ENCODE measurements around the gene PRSS12.
"Not testable (repeated sequence)": the region's sequence is repeated elsewhere in the genome, so short reads cannot be mapped to it uniquely, and the experiment has no call there.

The PRSS12 gene

GRCh38 chr4:118322831-118323502, 29.8 kb downstream of the PRSS12 start:
- DNase-seq (ENCODE audit: low read depth): no peak

GRCh38 chr4:118318931-118319330, 33.9 kb downstream of the PRSS12 start:
- DNase-seq (ENCODE audit: low read depth): no peak

- DNase-seq (ENCODE audit: low read depth): no peak
These were observed 35.1 kb downstream of the PRSS12 start for GRCh38 chr4:118317691-118318090.

- DNase-seq (ENCODE audit: low read depth): no peak
These were observed 38.6 kb downstream of the PRSS12 start for GRCh38 chr4:118314221-118314620.

GRCh38 chr4:118313098-118313497, 39.7 kb downstream of the PRSS12 start:
- no peak for DNase-seq (ENCODE audit: low read depth)

- no peak for DNase-seq (ENCODE audit: low read depth)
These were observed 44.3 kb downstream of the PRSS12 start for GRCh38 chr4:118308306-118309030.

GRCh38 chr4:118307643-118308042, 45.2 kb downstream of the PRSS12 start:
- no peak for DNase-seq (ENCODE audit: low read depth)

- not testable (repeated sequence) for DNase-seq (ENCODE audit: low read depth)
These were observed 53.2 kb downstream of the PRSS12 start for GRCh38 chr4:118299619-118300018.

- no peak for DNase-seq (ENCODE audit: low read depth)
These were observed 56.1 kb downstream of the PRSS12 start for GRCh38 chr4:118296729-118297128.

- no peak for DNase-seq (ENCODE audit: low read depth)
These were observed 61.9 kb downstream of the PRSS12 start for GRCh38 chr4:118290951-118291350.

GRCh38 chr4:118289794-118290193, 63.0 kb downstream of the PRSS12 start:
- DNase-seq (ENCODE audit: low read depth): no peak

- DNase-seq (ENCODE audit: low read depth): no peak
These were observed 64.9 kb downstream of the PRSS12 start for GRCh38 chr4:118287711-118288451.

- no peak for DNase-seq (ENCODE audit: low read depth)
These were observed 66.1 kb downstream of the PRSS12 start for GRCh38 chr4:118286685-118287084.

- DNase-seq (ENCODE audit: low read depth): no peak
These were observed 66.9 kb downstream of the PRSS12 start for GRCh38 chr4:118285931-118286330.

- DNase-seq (ENCODE audit: low read depth): no peak
These were observed 68.6 kb downstream of the PRSS12 start for GRCh38 chr4:118284169-118284568.

GRCh38 chr4:118282692-118283091, 70.1 kb downstream of the PRSS12 start:
- DNase-seq (ENCODE audit: low read depth): no peak

- DNase-seq (ENCODE audit: low read depth): peak; percentile 18
These were observed 71.0 kb downstream of the PRSS12 start for GRCh38 chr4:118281611-118282442.

GRCh38 chr4:118280501-118281218, 72.1 kb downstream of the PRSS12 start:
- peak; percentile 22 for DNase-seq (ENCODE audit: low read depth)

- no peak for DNase-seq (ENCODE audit: low read depth)
These were observed 72.8 kb downstream of the PRSS12 start for GRCh38 chr4:118279920-118280432.

- no peak for DNase-seq (ENCODE audit: low read depth)
These were observed 73.5 kb downstream of the PRSS12 start for GRCh38 chr4:118279328-118279727.
